ENCODE measurements around the gene EPHA4. TPM values are rescaled to one million over a fixed set of nuclear protein-coding genes. Genes with fewer than 3 reads are reported as not detected.

The EPHA4 gene
- total RNA-seq (2014; rRNA removed; shearing (Covaris generic)): not detected in 2 replicates
- 0.23 TPM in 1 of 2 replicates, not detected in the other for total RNA-seq (2022)
- Bru-seq, nascent RNA: percentile 10 among the genes with signal in this experiment
- percentile 4 among the genes with signal in this experiment for BruChase-seq, experiment 1, labeled RNA remaining after a 6-hour chase
- percentile 2 among the genes with signal in this experiment for BruChase-seq, experiment 2, labeled RNA remaining after a 2-hour chase
- long read RNA-seq: 0 reads

- peak within 1 kb of the TSS; percentile 79 for H3K4me2 ChIP-seq (ENCODE audit: low read length)
- H3K4me3 ChIP-seq (ENCODE audit: low read depth, low read length, poor library complexity, severe bottlenecking): peak within 1 kb of the TSS; percentile 63
- DNase-seq (ENCODE audit: low spot score): peak; percentile 83
- BruUV-seq (replicated peaks): no TSS peak
- no peaks in the 10 kb centered on the region for H4K20me1 ChIP-seq (ENCODE audit: insufficient read depth, low read length)
- TF ChIP-seq CTCF (conservative IDR thresholded peaks at IDR 0.05; ENCODE audit: low read length) (peak; percentile 50; the same call in 1 of the 2 replicates), EZH2phosphoT487 (IDR thresholded peaks at IDR 0.05; ENCODE audit: borderline replicate concordance, low read depth, low read length) (no peak)
- no peaks in the 10 kb centered on the region for H3K9me2 ChIP-seq (ENCODE audit: insufficient read depth, low read length)
- no peak within 1 kb of the TSS for H3K27ac ChIP-seq (ENCODE audit: low read depth, low read length, poor library complexity, severe bottlenecking)
- no peaks in the 10 kb centered on the region for H3K9me3 ChIP-seq (ENCODE audit: low read length)
- H3K79me2 ChIP-seq (ENCODE audit: insufficient read depth, low read depth, low read length): no peaks in the 10 kb centered on the region
- ChIA-PET CTCF (ENCODE audit: unreplicated experiment) (interaction anchor here (0.5 kb wide), 1 partner anchor 220 kb away, joined by 3 read pairs; no protein-coding TSS in a partner anchor), POLR2A (interaction anchor here (0.6 kb wide), 1 partner anchor 1147 kb away, joined by 3 read pairs; no protein-coding TSS in a partner anchor)
- H3K4me1 ChIP-seq (ENCODE audit: insufficient read depth, low read length, poor library complexity, severe bottlenecking): peaks cover 11% of the 10 kb centered on the region
- H3K36me3 ChIP-seq (ENCODE audit: insufficient read depth, low read length): no peaks in the 10 kb centered on the region
- intact Hi-C loops (cut with micrococcal nuclease; ENCODE audit: unreplicated experiment): loop anchor here (5.0 to 10.0 kb wide), 2 partner anchors 178 to 370 kb away; no protein-coding TSS in a partner anchor
- H2AFZ ChIP-seq (ENCODE audit: low read length): peak within 1 kb of the TSS; percentile 58
Observed at GRCh38 chr2:221572219-221572820, at the start of gene EPHA4. Gene EPHA4, minus strand, starts transcription at chr2:221572304. Its CDS starts 56 bp downstream, at chr2:221572248.

- Histone ChIP-seq H3K4me3 (ENCODE audit: low read depth, low read length, poor library complexity, severe bottlenecking) (no peak overlapping the region), H3K9me2 (ENCODE audit: insufficient read depth, low read length) (no peaks in the 10 kb centered on the region), H3K79me2 (ENCODE audit: insufficient read depth, low read depth, low read length) (no peaks in the 10 kb centered on the region), H3K27ac (ENCODE audit: low read depth, low read length, poor library complexity, severe bottlenecking) (no peak overlapping the region), H3K4me2 (ENCODE audit: low read length) (no peak overlapping the region), H2AFZ (ENCODE audit: low read length) (no peak overlapping the region), H3K9me3 (ENCODE audit: low read length) (no peaks in the 10 kb centered on the region), H3K36me3 (ENCODE audit: insufficient read depth, low read length) (no peaks in the 10 kb centered on the region), H4K20me1 (ENCODE audit: insufficient read depth, low read length) (no peaks in the 10 kb centered on the region), H3K4me1 (ENCODE audit: insufficient read depth, low read length, poor library complexity, severe bottlenecking) (no peaks in the 10 kb centered on the region)
- intact Hi-C loops (cut with micrococcal nuclease; ENCODE audit: unreplicated experiment): no loop called here
- no TSS peak for BruUV-seq (replicated peaks)
- POLR2A ChIA-PET: interaction anchor here (0.7 to 1.3 kb wide), 3 partner anchors 12 to 484 kb away, joined by 3 to 5 read pairs (median 3); no protein-coding TSS in a partner anchor
- CTCF ChIA-PET (ENCODE audit: unreplicated experiment): no interaction called here
- TF ChIP-seq EZH2phosphoT487 (IDR thresholded peaks at IDR 0.05; ENCODE audit: borderline replicate concordance, low read depth, low read length): no peak
- no peak for TF ChIP-seq CTCF (conservative IDR thresholded peaks at IDR 0.05; ENCODE audit: low read length)
- no peak for DNase-seq (ENCODE audit: low spot score)
Observed at GRCh38 chr2:221618007-221618406, 45.9 kb upstream of the EPHA4 start.

GRCh38 chr2:221616561-221616960 lies 44.5 kb upstream of the EPHA4 start:
- ChIA-PET POLR2A (no interaction called here), CTCF (ENCODE audit: unreplicated experiment) (no interaction called here)
- no TSS peak for BruUV-seq (replicated peaks)
- Histone ChIP-seq H3K4me1 (ENCODE audit: insufficient read depth, low read length, poor library complexity, severe bottlenecking) (no peaks in the 10 kb centered on the region), H4K20me1 (ENCODE audit: insufficient read depth, low read length) (no peaks in the 10 kb centered on the region), H2AFZ (ENCODE audit: low read length) (no peak overlapping the region), H3K27ac (ENCODE audit: low read depth, low read length, poor library complexity, severe bottlenecking) (no peak overlapping the region), H3K4me3 (ENCODE audit: low read depth, low read length, poor library complexity, severe bottlenecking) (no peak overlapping the region), H3K9me2 (ENCODE audit: insufficient read depth, low read length) (no peaks in the 10 kb centered on the region), H3K79me2 (ENCODE audit: insufficient read depth, low read depth, low read length) (no peaks in the 10 kb centered on the region), H3K4me2 (ENCODE audit: low read length) (no peak overlapping the region), H3K36me3 (ENCODE audit: insufficient read depth, low read length) (no peaks in the 10 kb centered on the region), H3K9me3 (ENCODE audit: low read length) (no peaks in the 10 kb centered on the region)
- intact Hi-C loops (cut with micrococcal nuclease; ENCODE audit: unreplicated experiment): no loop called here
- no peak for TF ChIP-seq CTCF (conservative IDR thresholded peaks at IDR 0.05; ENCODE audit: low read length)
- no peak for TF ChIP-seq EZH2phosphoT487 (IDR thresholded peaks at IDR 0.05; ENCODE audit: borderline replicate concordance, low read depth, low read length)
- no peak for DNase-seq (ENCODE audit: low spot score)
